Kasumi-1 (cell line): ENCODE data around the gene CAST.
A peak's percentile ranks its signal among the peaks of the same experiment; 100 is the strongest.

Experiments
- DNase-seq, 2 experiments: peaks; one replicate each; lab custom pipeline; 2025; lab: John Stamatoyannopoulos, UW

Gene CAST

DNA sequence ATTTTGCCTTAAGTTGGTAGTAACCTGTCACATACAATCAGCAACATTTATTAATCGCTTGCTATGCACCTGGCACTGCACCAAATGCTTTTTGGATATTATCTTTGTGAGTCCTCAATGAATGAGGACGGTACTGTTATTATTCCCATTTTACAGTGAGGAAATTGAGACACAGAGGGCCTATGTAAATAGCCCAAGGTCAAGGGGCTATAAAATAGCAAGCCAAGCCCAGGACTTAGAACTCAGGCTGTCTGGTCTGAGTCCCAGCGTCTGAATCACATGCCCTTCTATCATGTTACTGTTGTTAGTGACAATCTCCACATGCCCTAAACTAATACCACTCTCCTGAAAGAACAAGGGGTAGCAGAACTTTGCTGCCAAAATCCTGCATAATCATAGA lies 85.5 kb downstream of the CAST start:
- DNase-seq: no peak

DNA sequence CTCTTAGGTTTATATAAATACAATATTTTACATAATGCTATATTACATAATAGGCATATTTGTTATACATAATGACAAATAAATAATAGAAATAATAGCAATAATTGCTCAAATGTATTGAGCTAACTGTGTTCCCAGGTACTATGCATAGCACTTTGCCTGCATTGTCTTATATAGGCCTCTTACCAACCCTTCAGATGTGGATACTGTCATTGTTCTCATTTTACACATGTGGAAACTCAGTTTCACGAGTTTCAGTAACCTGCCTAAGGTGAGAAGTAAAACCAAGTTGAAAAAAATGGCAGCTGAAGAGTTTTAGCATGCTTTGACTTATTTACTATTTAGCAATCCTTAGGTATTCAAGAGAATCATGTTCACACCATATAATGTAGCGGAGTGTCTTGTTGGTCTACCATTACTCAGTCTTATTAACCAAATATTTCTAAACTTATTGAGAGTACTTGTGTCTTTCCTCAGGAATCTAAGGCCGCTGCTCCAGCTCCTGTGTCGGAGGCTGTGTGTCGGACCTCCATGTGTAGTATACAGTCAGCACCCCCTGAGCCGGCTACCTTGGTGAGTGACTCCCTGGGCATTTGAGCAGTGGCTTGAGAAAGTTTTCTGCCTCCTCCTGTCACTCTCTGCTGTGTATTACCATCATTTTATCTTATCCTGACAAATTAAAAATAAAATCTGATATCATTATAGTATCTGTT lies 88.1 kb downstream of the CAST start:
- DNase-seq: no peak

DNA sequence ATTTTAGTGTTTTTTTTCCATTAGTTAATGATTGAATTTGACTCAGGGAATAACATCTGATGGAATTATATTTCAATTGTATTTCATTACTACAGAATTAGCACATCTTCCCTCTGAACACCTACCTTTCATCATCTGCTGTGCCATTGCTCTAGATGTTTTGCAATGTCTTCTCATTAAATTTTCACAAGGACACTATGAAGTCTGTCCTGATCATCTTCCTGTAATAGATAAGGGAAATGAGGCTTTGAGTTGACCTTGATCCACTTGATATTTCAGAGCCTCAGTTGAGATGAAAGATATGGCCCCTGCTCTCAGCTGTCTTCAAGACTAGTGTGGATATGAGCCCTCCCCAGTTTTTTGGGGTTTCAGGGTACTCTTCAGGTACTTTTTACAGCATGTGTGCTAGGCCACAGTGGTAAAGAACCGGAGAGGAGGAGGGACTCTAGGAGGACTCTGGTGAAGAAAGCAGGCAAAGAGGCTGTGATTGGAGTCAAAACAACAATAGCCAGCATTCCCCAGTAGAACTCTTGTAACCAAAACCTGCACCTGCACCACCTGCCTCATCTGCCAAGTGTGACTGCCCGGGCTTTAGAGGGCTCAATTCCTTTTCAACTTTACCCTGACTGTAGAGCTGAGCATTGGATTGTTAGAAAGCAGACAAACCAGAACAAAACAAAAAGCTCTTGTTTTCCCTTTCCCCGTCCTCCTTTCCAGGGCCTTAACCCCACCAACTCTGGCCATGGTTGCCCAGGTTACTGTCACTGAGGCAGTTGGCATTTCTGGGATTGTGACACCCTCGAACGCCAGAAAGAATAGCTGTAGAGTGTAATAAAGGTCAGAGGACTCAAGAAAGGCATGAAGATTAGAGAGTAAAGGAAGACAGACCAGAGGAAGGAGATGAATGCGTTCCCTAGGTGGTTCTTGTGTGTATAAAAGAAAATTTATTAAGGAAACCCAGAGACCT lies 89.3 kb downstream of the CAST start:
- no peak for DNase-seq

DNA sequence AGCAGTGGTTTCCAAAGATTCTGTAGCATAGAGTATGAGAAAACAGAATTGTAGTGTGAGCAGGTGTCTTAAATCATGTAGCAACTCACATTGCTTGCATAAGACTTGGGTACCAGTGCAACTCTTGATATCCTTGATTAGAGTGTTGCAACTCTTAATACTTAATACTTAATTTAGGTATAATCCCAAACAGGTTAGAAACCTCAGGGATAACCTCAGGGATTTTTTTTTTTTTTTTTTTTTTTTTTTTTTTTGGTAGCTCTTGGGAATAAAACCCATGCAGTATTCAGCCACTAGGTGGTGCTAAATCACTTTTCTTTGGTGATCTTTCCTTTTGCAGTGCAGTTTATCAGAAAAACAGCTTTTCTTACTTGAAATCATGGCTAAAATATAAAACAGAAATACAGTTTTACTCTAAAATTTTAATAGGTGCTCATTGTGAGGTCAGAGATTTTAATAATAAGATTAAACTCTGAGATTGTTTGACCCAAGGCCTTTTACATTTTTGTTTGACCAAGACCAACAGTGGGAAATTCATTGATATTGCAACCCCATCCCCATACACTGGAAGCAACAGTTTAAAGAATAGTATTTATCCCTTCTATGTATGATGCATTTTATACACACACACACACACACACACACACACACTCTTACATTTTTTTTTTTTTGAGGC lies 90.3 kb downstream of the CAST start:
- DNase-seq: peak; percentile 64 to 81

DNA sequence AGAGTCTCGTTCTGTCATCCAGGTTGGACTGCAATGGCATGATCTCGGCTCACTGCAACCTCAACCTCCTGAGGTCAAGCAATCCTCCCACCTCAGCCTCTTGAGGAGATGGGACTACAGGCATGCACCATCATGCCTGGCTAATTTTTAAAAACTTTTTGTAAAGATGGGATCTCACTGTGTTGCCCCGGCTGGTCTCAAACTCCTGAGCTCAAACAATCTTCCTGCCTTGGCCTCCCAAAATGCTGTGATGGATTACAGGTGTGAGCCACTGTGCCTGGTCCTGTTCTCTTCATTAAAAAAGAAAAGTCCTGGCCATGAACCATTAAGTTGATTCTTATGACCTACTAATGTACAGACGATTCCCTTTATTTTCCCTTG lies 90.8 kb downstream of the CAST start:
- DNase-seq: no peak

DNA sequence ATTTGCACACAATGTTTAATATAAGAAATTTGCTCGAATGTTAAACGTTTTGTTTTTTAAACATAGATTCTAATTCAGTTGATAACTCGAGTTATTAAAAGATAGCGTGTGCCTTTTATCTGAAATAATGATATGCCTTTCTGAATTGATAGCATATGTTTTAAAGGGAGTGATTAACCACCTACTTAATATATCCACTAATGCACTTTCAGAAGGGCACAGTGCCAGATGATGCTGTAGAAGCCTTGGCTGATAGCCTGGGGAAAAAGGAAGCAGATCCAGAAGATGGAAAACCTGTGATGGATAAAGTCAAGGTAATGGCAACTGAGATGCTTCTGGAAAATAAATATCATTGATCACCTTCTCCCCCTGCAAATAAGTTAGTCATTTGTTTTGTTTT lies 91.7 kb downstream of the CAST start:
- no peak for DNase-seq

DNA sequence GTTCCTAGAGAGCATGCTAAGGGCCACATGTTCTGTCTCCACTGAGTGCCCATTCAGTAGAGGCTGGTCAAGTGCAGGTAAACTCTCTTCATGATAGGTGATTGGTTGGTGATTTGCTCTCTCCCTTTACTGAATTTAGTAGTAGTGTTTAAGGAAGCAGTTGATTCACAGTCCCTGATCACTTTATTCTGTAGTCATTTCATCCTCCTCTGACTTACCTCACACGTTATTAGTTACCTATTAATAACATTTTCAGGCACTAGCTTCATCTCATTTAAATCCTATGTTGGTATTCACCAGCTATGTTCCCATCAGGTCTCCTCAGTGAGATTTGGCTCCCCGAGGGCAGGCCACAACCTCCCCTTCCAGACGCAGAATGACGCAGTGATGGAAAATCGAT lies 93.7 kb downstream of the CAST start:
- DNase-seq: no peak

DNA sequence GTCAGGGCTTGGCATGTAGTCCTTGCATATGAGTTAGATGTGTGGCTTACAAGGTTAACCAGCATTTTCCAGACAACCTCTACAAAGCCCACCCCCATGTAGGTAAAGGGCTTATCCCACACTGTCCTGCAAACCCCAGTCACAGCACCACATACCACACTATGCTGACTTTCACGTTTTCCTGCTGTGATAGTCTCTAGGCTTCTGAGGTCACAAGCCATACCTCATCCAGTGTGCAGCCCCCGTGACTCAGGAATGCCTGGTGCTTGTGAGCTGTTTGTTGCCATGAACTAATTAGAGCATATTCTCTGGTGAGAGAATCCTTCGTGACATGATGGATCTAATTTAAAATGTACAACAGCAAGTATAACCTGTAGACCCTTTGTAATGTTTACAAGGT lies 94.8 kb downstream of the CAST start:
- DNase-seq: no peak

DNA sequence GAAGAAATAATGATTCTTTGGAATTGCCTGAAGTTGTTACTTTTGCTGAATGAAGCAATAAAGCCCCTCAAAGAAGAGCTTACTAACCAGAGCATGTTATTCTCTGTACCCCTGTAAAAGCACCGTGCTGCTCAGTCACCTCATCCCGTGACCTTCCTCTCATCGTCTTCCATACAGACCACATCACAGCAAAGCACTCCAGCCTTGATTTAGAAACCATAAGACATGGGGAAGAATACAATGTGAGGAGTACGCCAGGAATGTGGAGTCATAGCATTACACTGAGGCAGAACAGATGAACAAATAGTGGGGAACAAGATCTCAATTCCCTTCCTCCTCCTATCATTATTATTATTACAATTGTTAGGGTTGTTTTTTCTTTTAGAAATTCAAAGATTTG lies 96.4 kb downstream of the CAST start:
- DNase-seq: no peak

DNA sequence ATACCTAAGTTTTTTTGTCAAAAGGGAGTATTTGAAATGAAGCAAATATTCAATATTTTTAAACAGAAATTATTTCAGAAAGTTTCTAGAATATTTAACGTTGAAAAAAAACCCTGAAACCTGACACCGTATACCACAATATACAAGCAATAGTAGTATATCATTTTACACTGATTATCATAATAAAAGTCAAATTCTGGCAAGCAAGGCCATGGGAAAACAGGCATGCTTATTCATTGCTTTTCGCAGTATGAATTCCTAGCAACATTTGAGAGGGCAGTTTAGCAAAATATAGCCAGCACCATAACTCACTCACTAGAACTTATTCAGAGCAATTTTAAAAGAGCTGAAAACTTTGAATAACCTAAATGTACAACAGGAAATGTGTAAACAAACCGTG lies 99.4 kb downstream of the CAST start:
- no peak for DNase-seq

DNA sequence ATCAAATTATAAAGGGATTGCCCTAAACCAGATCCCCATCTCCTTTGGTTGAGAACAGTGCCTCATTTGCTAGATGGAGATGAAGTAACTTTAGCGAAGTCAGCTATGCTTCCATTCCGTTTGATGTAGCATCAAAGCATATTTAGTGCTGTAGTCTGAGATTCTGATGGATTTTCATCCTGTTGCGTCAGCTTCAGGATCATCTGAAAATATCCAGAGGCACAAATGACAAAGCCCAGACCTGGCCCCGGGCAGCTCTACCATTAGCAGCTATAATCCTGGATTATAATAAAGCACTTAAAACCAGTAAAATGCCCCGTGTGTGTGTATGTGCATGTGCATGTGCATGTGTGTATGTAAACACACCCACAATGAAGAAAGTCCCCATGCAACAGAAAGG lies 100.8 kb downstream of the CAST start:
- no peak for DNase-seq

DNA sequence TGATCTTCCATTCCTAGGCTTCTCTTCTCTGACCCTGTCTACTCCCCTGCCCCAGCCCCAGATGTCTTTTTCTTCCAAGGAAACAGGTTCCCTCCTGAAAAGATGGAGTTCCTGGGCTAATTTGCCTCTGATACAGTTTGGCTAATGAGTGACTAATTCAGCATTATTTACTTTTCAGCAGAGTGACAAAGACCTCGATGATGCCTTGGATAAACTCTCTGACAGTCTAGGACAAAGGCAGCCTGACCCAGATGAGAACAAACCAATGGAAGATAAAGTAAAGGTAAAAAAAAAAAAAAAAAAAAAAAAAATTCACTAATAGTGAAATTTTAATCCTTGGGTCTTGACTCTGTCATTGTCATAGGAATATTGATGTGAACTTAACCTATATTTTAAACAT lies 102.9 kb downstream of the CAST start:
- DNase-seq: no peak

DNA sequence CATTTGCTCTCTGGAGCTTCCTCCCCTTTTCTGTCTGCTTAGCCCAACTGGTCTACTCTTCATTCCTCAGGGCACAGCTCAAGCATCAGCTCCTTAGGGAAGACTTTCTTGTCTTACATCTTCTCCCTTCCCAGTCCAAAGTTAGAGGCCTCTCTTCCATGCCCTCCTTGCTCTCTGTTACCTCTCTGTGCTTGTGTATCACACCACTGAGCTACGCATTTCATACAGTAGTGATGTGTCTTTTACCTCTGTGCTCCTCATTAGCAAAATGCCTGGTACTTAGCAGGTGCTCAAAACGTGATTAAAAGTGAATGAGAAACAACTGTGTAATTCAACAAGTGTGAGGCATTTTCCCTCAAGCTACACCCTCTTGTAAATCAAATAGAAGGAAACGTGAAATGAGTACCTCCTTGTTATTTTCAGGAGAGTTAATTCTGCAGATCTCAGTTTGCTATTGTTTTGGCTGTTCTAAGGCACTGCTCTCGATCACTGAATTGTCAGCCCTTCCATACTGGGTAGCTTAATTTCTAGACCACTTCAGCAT lies 106.6 kb downstream of the CAST start:
- DNase-seq: no peak

DNA sequence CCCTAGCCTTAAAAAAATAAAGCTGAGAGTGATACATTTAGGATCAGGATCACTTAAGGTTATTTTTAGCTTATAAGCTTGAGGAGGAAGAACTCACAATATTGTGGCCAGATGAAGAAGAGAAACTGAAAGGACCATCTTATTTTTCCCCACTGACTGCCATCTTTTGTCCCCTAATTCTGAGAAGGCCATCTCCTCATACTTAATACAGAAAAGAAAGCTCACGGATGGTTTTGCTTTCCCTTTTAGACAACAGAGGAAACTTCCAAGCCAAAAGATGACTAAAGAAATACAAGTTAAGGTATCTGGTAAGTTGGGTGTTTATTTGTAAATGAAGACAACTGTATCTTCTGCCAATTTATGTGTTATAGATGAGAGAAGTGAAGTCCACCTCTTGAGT lies 109.2 kb downstream of the CAST start:
- DNase-seq: no peak

DNA sequence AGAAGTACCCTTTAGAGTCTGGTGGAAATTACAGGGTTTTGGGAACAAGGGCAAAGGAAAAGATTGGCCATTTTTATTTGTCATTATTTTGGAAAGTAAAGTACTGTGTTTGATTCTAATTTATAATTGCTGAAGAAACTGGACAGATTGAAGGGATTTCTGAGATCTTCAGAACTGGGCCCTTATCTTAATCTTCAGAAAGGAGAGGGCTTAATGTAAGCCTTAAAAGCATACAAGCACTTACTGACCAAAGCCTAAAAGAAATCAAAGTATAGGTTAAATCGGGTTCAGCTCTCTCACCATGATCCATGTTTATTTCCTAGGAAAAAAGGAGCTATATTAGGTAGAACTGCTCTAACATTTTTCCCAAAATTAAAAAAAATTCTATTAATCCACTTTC lies 109.9 kb downstream of the CAST start:
- DNase-seq: no peak

DNA sequence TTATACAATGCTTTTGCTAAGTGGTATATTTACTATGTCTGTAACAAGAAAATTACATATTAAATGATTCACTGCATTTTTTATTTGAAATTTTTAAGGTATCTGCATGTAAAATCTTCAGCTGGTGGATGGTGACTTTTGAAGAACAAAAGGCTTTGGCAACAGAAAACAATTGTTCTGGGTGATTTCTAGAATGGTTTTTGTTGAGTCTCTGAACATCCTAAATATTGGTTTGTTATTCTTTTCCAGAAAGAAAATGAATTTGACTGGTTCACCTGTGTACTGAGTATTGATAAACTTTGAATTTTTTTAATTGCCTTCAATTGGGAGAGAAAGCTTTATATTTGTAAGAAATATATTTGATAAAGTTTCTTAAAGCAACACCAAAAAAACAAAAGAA lies 110.4 kb downstream of the CAST start:
- no peak for DNase-seq

DNA sequence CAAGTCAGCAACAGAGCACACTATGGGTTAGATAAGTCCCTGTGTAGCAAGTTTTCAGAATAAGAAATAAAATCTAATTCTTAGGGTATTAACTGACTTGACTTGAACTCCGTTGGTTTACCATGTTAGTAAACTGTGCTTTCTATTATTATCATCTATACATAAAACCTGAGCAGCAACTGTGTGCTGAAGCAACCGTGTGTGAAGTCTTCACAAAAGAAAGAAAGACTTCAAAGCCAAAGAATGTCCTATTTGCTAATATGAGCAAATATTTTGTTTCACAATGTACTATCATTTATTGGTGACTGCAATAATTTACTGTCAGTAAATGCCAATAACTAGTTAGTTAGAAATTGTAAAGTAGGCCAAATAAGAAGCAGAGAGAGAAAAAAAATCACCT lies 112.9 kb downstream of the CAST start:
- no peak for DNase-seq

DNA sequence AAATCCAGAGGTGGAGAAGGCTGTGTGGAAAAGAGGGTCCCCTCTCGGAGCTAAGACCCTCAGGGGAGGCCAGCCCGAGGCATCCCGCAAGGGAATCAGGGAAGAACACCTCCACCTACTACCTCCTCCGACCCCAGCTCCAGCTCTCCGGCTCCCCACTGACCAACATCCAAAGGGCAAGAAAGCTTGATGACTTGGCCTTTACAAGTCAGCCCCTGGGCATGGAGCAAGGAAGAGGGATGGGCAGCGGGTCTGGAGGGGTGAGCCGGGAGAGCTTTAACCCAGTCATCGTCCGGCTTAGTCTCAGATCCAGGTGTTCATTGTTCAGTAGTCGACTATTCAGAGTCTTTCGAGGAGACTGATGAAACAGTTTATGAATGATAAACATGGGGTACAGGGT lies 113.5 kb downstream of the CAST start:
- DNase-seq: no peak

DNA sequence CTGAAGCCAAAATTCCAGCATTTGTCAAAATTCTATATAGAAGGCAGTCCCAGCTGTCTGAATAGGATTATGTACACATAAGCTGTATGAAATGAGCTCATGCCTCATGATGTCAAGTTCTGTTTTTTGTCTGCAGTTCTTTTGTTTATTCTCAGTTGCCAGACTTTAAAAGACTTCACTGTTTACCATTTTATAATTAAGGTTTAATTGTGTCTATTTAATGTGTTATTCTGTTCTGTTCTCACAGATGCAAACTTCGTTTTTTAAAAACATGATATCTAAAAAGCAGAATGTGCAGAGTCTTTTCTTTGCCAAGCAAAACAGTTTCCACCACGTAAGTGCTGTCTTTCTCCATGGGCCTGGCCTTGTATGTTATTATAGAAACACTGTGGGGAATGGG lies 114.4 kb downstream of the CAST start:
- DNase-seq: no peak

DNA sequence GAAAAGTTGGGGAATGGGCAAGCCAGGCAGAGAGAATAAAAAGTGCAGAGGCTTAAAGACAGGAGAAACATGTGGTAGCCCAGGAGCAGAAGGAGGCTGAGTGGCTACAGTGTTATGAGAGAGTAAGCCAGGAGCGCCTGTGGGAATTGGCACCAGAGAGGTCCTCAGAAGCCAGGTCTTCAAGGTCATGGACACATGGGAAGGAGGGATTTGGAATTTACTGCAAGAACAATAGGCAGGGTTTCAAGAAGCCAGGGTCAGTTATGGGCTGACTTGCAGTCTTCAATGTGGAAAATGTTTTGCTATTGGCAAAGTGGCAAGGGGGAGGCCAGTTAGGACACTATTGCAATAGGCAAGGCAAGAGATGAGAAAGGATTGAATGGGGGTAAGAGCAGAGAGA lies 116.2 kb downstream of the CAST start:
- no peak for DNase-seq

DNA sequence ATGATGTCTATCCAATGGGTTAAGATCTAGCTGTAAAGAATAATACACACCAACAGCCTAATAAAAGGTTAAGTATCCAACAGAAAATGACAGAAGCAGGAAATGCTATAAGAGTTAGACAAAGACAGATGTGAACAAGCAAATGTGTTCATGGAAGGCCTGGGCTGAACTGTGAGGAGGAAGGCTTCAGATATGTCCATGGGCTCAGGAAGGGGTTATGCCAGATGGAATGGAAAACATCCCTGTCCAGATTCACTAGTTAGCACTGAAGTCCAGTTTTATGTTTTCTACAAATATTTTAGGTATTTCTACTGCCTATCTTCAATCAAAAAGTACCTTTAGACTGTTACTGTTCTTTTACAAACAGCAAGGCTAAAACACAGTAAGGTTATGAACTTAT lies 118.5 kb downstream of the CAST start:
- no peak for DNase-seq
